ENCODE measurements around the gene ULK2.

GRCh38 chr17:19762515-19762961 lies 105.2 kb downstream of the ULK2 start:
- TF ChIP-seq SP1 (IDR thresholded peaks at IDR 0.05): no peak
- no peak for TF ChIP-seq FOXK2 (IDR thresholded peaks at IDR 0.05)
- TF ChIP-seq BHLHE40 (IDR thresholded peaks at IDR 0.05; ENCODE audit: borderline replicate concordance): no peak
- no peak for TF ChIP-seq SUZ12 (IDR thresholded peaks at IDR 0.05)
- TF ChIP-seq PKNOX1 (IDR thresholded peaks at IDR 0.05): no peak
- no peak for TF ChIP-seq L3MBTL2 (conservative IDR thresholded peaks at IDR 0.05)
- no peak for TF ChIP-seq ELF4 (IDR thresholded peaks at IDR 0.05)
- no peak for TF ChIP-seq ARNT (IDR thresholded peaks at IDR 0.05)
- TF ChIP-seq LEF1 (IDR thresholded peaks at IDR 0.05; ENCODE audit: borderline replicate concordance): no peak
- TF ChIP-seq FOXM1 (IDR thresholded peaks at IDR 0.05; ENCODE audit: borderline replicate concordance): no peak; the same call in 1 of the 2 replicates
- TF ChIP-seq ZNF384 (IDR thresholded peaks at IDR 0.05): no peak
- TF ChIP-seq FOXA1 (IDR thresholded peaks at IDR 0.05): no peak

Measured in HEK293T (cell line).